HEK293 (cell line): ENCODE measurements around the gene RPP25L.

ENCODE experiments used
- CTCF ChIA-PET: fragments of 350-600 bp; formaldehyde crosslinking; extraction: SDS; loops from one replicate; lab custom pipeline; 2021; ENCODE audit warnings: antibody characterized with exemption; lab: Yijun Ruan, JAX
- POLR2A ChIA-PET: fragments of 300-600 bp; formaldehyde crosslinking; extraction: SDS; loops from one replicate; lab custom pipeline; 2020; ENCODE audit warnings: antibody characterized with exemption, inconsistent platforms; lab: Yijun Ruan, JAX
- H3K27ac ChIP-seq: fragments of 200-500 bp; sonication (Bioruptor generic); 2 replicates; pipeline ENCODE4 v1.5.1; 2014; ENCODE audit warnings: low read depth, low read length, control low read depth, inconsistent platforms; ENCODE audit errors: extremely low read depth
- H3K36me3 ChIP-seq, 2 experiments: fragments of 200-500 bp in 1 of 2; sonication (Bioruptor generic) in 1 of 2; 1 replicate in 1 of 2; 2 replicates in 1 of 2; pipeline ENCODE4 v1.5.1; 2014 to 2017; ENCODE audit warnings: inconsistent platforms in 2 of 2, low read length in 2 of 2; ENCODE audit not compliant: control insufficient read depth in 2 of 2, insufficient read depth in 1 of 2
- H3K4me1 ChIP-seq: fragments of 200-500 bp; sonication (Bioruptor generic); 2 replicates; pipeline ENCODE4 v1.5.1; 2014; ENCODE audit warnings: mild to moderate bottlenecking, low read length, inconsistent platforms; ENCODE audit not compliant: control insufficient read depth, insufficient read depth
- H3K4me3 ChIP-seq: 2 replicates; pipeline ENCODE4 v1.5.1; 2011; ENCODE audit warnings: low read depth, mild to moderate bottlenecking, control low read depth, low read length, moderate library complexity
- H3K9me3 ChIP-seq: fragments of 200-500 bp; sonication (Bioruptor generic); 2 replicates; pipeline ENCODE4 v1.5.1; 2014; ENCODE audit warnings: low read depth, low read length, inconsistent platforms; ENCODE audit not compliant: control insufficient read depth, insufficient read depth
- AEBP2 ChIP-seq: fragments of 450-650 bp; formaldehyde crosslinking; IDR thresholded peaks from 2 replicates; pipeline ENCODE4 v1.5.1; 2016; ENCODE audit warnings: missing biosample characterization, missing genetic modification characterization, borderline replicate concordance
- CTCF ChIP-seq: fragments of 450-650 bp; formaldehyde crosslinking; IDR thresholded peaks from 2 replicates; pipeline ENCODE4 v1.5.1; 2016; ENCODE audit warnings: missing biosample characterization, missing genetic modification characterization
- FEZF1 ChIP-seq: fragments of 450-650 bp; formaldehyde crosslinking; IDR thresholded peaks from 2 replicates; pipeline ENCODE4 v1.5.1; 2016; ENCODE audit warnings: missing biosample characterization, missing genetic modification characterization
- KLF1 ChIP-seq: fragments of 450-650 bp; formaldehyde crosslinking; IDR thresholded peaks from 2 replicates; pipeline ENCODE4 v1.5.1; 2016; ENCODE audit warnings: missing biosample characterization, missing genetic modification characterization
- PRDM10 ChIP-seq: fragments of 450-650 bp; formaldehyde crosslinking; IDR thresholded peaks from 2 replicates; pipeline ENCODE4 v1.5.1; 2016; ENCODE audit warnings: missing biosample characterization, missing genetic modification characterization
- SCRT2 ChIP-seq: fragments of 450-650 bp; formaldehyde crosslinking; IDR thresholded peaks from 2 replicates; pipeline ENCODE4 v1.5.1; 2016; ENCODE audit warnings: missing biosample characterization, missing genetic modification characterization
- SP2 ChIP-seq: fragments of 450-650 bp; formaldehyde crosslinking; IDR thresholded peaks from 2 replicates; pipeline ENCODE4 v1.5.1; 2016; ENCODE audit warnings: missing biosample characterization, missing genetic modification characterization
- TRIM28 ChIP-seq: IDR thresholded peaks from 2 replicates; pipeline ENCODE4 v1.6.1; 2011; ENCODE audit warnings: low read length, control low read depth, borderline replicate concordance
- ZFP37 ChIP-seq: fragments of 450-650 bp; formaldehyde crosslinking; IDR thresholded peaks from 2 replicates; pipeline ENCODE4 v1.5.1; 2016; ENCODE audit warnings: missing biosample characterization, missing genetic modification characterization
- ZIC2 ChIP-seq: fragments of 450-650 bp; formaldehyde crosslinking; IDR thresholded peaks from 2 replicates; pipeline ENCODE4 v1.5.1; 2016; ENCODE audit warnings: missing biosample characterization, missing genetic modification characterization
- ZNF133 ChIP-seq: fragments of 450-650 bp; formaldehyde crosslinking; IDR thresholded peaks from 2 replicates; pipeline ENCODE4 v1.5.1; 2016; ENCODE audit warnings: missing biosample characterization, missing genetic modification characterization
- ZNF2 ChIP-seq: fragments of 450-650 bp; formaldehyde crosslinking; IDR thresholded peaks from 2 replicates; pipeline ENCODE4 v1.5.1; 2016; ENCODE audit warnings: missing biosample characterization, missing genetic modification characterization
- ZNF248 ChIP-seq: fragments of 450-650 bp; formaldehyde crosslinking; IDR thresholded peaks from 2 replicates; pipeline ENCODE4 v1.5.1; 2017; ENCODE audit warnings: missing biosample characterization, missing genetic modification characterization
- ZNF26 ChIP-seq: fragments of 450-650 bp; formaldehyde crosslinking; IDR thresholded peaks from 2 replicates; pipeline ENCODE4 v1.5.1; 2016; ENCODE audit warnings: missing biosample characterization, missing genetic modification characterization
- ZNF274 ChIP-seq, 2 experiments: fragments of 200-500 bp in 1 of 2; fragments of 450-650 bp in 1 of 2; sonication (Bioruptor generic) in 1 of 2; formaldehyde crosslinking in 1 of 2; IDR thresholded peaks; 2 replicates each; pipeline versions ENCODE4 v1.5.1 to v1.6.1; 2014 to 2016; ENCODE audit warnings: borderline replicate concordance in 1 of 2, inconsistent platforms in 1 of 2, low read length in 1 of 2, missing biosample characterization in 1 of 2, missing genetic modification characterization in 1 of 2
- ZNF311 ChIP-seq: fragments of 450-650 bp; formaldehyde crosslinking; IDR thresholded peaks from 2 replicates; pipeline ENCODE4 v1.5.1; 2017; ENCODE audit warnings: missing biosample characterization, missing genetic modification characterization, borderline replicate concordance
- ZNF350 ChIP-seq: fragments of 450-650 bp; formaldehyde crosslinking; IDR thresholded peaks from 2 replicates; pipeline ENCODE4 v1.5.0; 2017; ENCODE audit warnings: missing biosample characterization, mild to moderate bottlenecking, missing genetic modification characterization
- ZNF423 ChIP-seq: fragments of 450-650 bp; formaldehyde crosslinking; IDR thresholded peaks from 2 replicates; pipeline ENCODE4 v1.5.1; 2016; ENCODE audit warnings: missing biosample characterization, missing genetic modification characterization
- ZNF548 ChIP-seq: fragments of 450-650 bp; formaldehyde crosslinking; IDR thresholded peaks from 2 replicates; pipeline ENCODE4 v1.5.1; 2016; ENCODE audit warnings: missing biosample characterization, missing genetic modification characterization
- ZNF555 ChIP-seq: fragments of 450-650 bp; formaldehyde crosslinking; conservative IDR thresholded peaks from 2 replicates; pipeline ENCODE4 v1.5.1; 2017; ENCODE audit warnings: missing biosample characterization, mild to moderate bottlenecking, missing genetic modification characterization, inconsistent platforms
- ZNF660 ChIP-seq: fragments of 450-650 bp; IDR thresholded peaks from 2 replicates; pipeline ENCODE4 v1.5.1; 2018; ENCODE audit warnings: missing biosample characterization, mild to moderate bottlenecking, missing genetic modification characterization
- ZNF692 ChIP-seq: fragments of 450-650 bp; formaldehyde crosslinking; IDR thresholded peaks from 2 replicates; pipeline ENCODE4 v1.5.1; 2016; ENCODE audit warnings: missing biosample characterization, missing genetic modification characterization
- ZNF776 ChIP-seq: fragments of 450-650 bp; formaldehyde crosslinking; IDR thresholded peaks from 2 replicates; pipeline ENCODE4 v1.5.0; 2017; ENCODE audit warnings: missing biosample characterization, missing genetic modification characterization, borderline replicate concordance
- ZNF785 ChIP-seq: fragments of 450-650 bp; formaldehyde crosslinking; IDR thresholded peaks from 2 replicates; pipeline ENCODE4 v1.5.1; 2016; ENCODE audit warnings: missing biosample characterization, missing genetic modification characterization
- ZNF792 ChIP-seq: fragments of 450-650 bp; formaldehyde crosslinking; IDR thresholded peaks from 2 replicates; pipeline ENCODE4 v1.5.1; 2016; ENCODE audit warnings: missing biosample characterization, missing genetic modification characterization
- ZSCAN16 ChIP-seq: fragments of 450-650 bp; formaldehyde crosslinking; IDR thresholded peaks from 2 replicates; pipeline ENCODE4 v1.5.1; 2016; ENCODE audit warnings: missing biosample characterization, missing genetic modification characterization

The RPP25L gene

GRCh38 chr9:34628656-34629490 lies 17.0 kb upstream of the RPP25L start, which contains the start of gene ARID3C:
TSS of gene ARID3C (minus strand) at chr9:34629066. CDS start at chr9:34628014, 1,052 bp downstream.
- ChIA-PET CTCF (interaction anchor here (0.6 to 3.2 kb wide), 9 partner anchors 8 to 53 kb away, joined by 3 to 18 read pairs (median 3); partner anchors contain the start of genes DCTN3 and RPP25L), POLR2A (interaction anchor here (0.6 to 1.5 kb wide), 2 partner anchors 9 to 248 kb away, joined by 3 to 9 read pairs; partner anchors contain the start of gene SIGMAR1)
- TF ChIP-seq ZNF26 (tag by site-specific recombination) (no peak), ZFP37 (tag by site-specific recombination) (no peak), ZNF548 (tag by site-specific recombination) (no peak), ZNF248 (tag by site-specific recombination) (no peak), ZIC2 (tag by site-specific recombination) (no peak), ZNF133 (tag by site-specific recombination) (no peak), ZNF311 (tag by site-specific recombination) (no peak), AEBP2 (tag by site-specific recombination) (no peak), ZNF776 (no peak), ZNF555 (tag by site-specific recombination) (no peak), ZNF785 (tag by site-specific recombination) (no peak), KLF1 (no peak), ZNF660 (tag by site-specific recombination) (no peak), ZNF692 (tag by site-specific recombination) (no peak), SCRT2 (peak; percentile 86), ZNF274 (IDR thresholded peaks at IDR 0.05; ENCODE audit: low read length) (no peak), ZNF274 (tag by site-specific recombination; IDR thresholded peaks at IDR 0.05; ENCODE audit: borderline replicate concordance) (no peak), ZNF2 (tag by site-specific recombination) (no peak), FEZF1 (no peak), ZNF350 (no peak), TRIM28 (no peak), CTCF (no peak), SP2 (tag by site-specific recombination) (0 out of 2 replicates have a peak, but pooled peaks have one; percentile 8), ZNF792 (tag by site-specific recombination) (no peak), ZSCAN16 (no peak), ZNF423 (tag by site-specific recombination) (no peak), PRDM10 (tag by site-specific recombination) (no peak)

More at GRCh38 chr9:34628656-34629490, 17.0 kb upstream of the RPP25L start, which contains the start of gene ARID3C:
- Histone ChIP-seq H3K36me3 (no peaks in the 10 kb centered on the region), H3K27ac (no peak within 1 kb of the TSS), H3K9me3 (no peaks in the 10 kb centered on the region), H3K4me3 (peak within 1 kb of the TSS; percentile 35), H3K4me1 (no peaks in the 10 kb centered on the region; the same call in 1 of the 2 replicates)
